Activated CD8-positive, alpha-beta T cell treated with anti-CD3 and anti-CD28 coated beads for 36 hours (primary cell): ENCODE measurements around the gene TAAR5. TPM values are rescaled to one million over a fixed set of nuclear protein-coding genes. Genes with fewer than 3 reads are reported as not detected.

Experiments
- ATAC-seq: fragments of 200-7000 bp; cut with Tn5 transposase; one replicate; pipeline ENCODE4 v1.10.0; 2021; ENCODE audit warnings: mild to moderate bottlenecking, moderate library complexity
- CTCF ChIA-PET: fragments of 350-600 bp; sonication (Branson Sonifier 250); formaldehyde crosslinking; loops from one replicate; lab custom pipeline; 2021; ENCODE audit warnings: antibody characterized with exemption; lab: Charles Lee
- POLR2A ChIA-PET: fragments of 350-600 bp; sonication (Branson Sonifier 250); formaldehyde crosslinking; loops from one replicate; lab custom pipeline; 2021; ENCODE audit warnings: antibody characterized with exemption; lab: Charles Lee
- DNase-seq: peaks from one replicate; pipeline ENCODE4 v3.0.0-alpha.2; 2020
- H3K27ac Mint-ChIP-seq: one replicate; pipeline ENCODE4 v1.8.0; 2021; ENCODE audit warnings: mild to moderate bottlenecking, mixed read lengths
- H3K27me3 Mint-ChIP-seq: one replicate; pipeline ENCODE4 v1.8.0; 2021; ENCODE audit warnings: mixed read lengths
- H3K36me3 Mint-ChIP-seq: one replicate; pipeline ENCODE4 v1.8.0; 2021; ENCODE audit warnings: low read depth, mixed read lengths
- H3K4me1 Mint-ChIP-seq: one replicate; pipeline ENCODE4 v1.8.0; 2021; ENCODE audit warnings: low read depth, mixed read lengths
- H3K4me3 Mint-ChIP-seq: one replicate; pipeline ENCODE4 v1.8.0; 2021; ENCODE audit warnings: mild to moderate bottlenecking, moderate library complexity, mixed read lengths
- H3K9me3 Mint-ChIP-seq: one replicate; pipeline ENCODE4 v1.8.0; 2021; ENCODE audit warnings: mixed read lengths
- intact Hi-C: fragments of 100-400 bp; cut with micrococcal nuclease; formaldehyde crosslinking; loops from one replicate; pipeline ENCODE4 v1.10.0; 2022
- total RNA-seq, 2 experiments: library from RNA; stranded (reverse); gene quantifications; one replicate each; pipeline ENCODE4 v1.2.3, GENCODE V29; 2021
- TF ChIP-seq, protein P1 (sequence below): fragments of 200-600 bp; IDR thresholded peaks from one replicate; pipeline ENCODE4 v1.8.0; 2022; ENCODE audit warnings: antibody characterized with exemption, mild to moderate bottlenecking

Gene TAAR5
- total RNA-seq, 2 experiments from 2014 or later: not detected

GRCh38 chr6:132596201-132596600 is 6.7 kb upstream of the TAAR5 start:
- H3K27me3 Mint-ChIP-seq: peaks cover 23% of the 10 kb centered on the region
- H3K4me3 Mint-ChIP-seq: no peak overlapping the region
- H3K4me1 Mint-ChIP-seq: no peaks in the 10 kb centered on the region
- ChIA-PET POLR2A (no interaction called here), CTCF (no interaction called here)
- no peaks in the 10 kb centered on the region for H3K9me3 Mint-ChIP-seq
- no peak for ATAC-seq
- no peak overlapping the region for H3K27ac Mint-ChIP-seq
- TF ChIP-seq, protein P1, sequence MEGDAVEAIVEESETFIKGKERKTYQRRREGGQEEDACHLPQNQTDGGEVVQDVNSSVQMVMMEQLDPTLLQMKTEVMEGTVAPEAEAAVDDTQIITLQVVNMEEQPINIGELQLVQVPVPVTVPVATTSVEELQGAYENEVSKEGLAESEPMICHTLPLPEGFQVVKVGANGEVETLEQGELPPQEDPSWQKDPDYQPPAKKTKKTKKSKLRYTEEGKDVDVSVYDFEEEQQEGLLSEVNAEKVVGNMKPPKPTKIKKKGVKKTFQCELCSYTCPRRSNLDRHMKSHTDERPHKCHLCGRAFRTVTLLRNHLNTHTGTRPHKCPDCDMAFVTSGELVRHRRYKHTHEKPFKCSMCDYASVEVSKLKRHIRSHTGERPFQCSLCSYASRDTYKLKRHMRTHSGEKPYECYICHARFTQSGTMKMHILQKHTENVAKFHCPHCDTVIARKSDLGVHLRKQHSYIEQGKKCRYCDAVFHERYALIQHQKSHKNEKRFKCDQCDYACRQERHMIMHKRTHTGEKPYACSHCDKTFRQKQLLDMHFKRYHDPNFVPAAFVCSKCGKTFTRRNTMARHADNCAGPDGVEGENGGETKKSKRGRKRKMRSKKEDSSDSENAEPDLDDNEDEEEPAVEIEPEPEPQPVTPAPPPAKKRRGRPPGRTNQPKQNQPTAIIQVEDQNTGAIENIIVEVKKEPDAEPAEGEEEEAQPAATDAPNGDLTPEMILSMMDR: no peak
- no peaks in the 10 kb centered on the region for H3K36me3 Mint-ChIP-seq
- DNase-seq: no peak
- intact Hi-C loops: no loop called here

- Mint-ChIP-seq H3K36me3 (no peaks in the 10 kb centered on the region), H3K9me3 (no peaks in the 10 kb centered on the region), H3K27me3 (peaks cover 16% of the 10 kb centered on the region), H3K4me3 (no peak overlapping the region), H3K4me1 (no peaks in the 10 kb centered on the region), H3K27ac (no peak overlapping the region)
- DNase-seq: no peak
- ATAC-seq: no peak
- ChIA-PET CTCF (no interaction called here), POLR2A (no interaction called here)
- intact Hi-C loops: no loop called here
- TF ChIP-seq, protein P1: no peak
Measured at GRCh38 chr6:132592855-132593254, 3.3 kb upstream of the TAAR5 start.

- Mint-ChIP-seq H3K4me1 (no peaks in the 10 kb centered on the region), H3K27me3 (peaks cover 14% of the 10 kb centered on the region), H3K9me3 (no peaks in the 10 kb centered on the region), H3K4me3 (no peak overlapping the region), H3K27ac (no peak overlapping the region), H3K36me3 (no peaks in the 10 kb centered on the region)
- TF ChIP-seq, protein P1: no peak
- intact Hi-C loops: no loop called here
- DNase-seq: no peak
- ChIA-PET CTCF (no interaction called here), POLR2A (no interaction called here)
- no peak for ATAC-seq
Measured at GRCh38 chr6:132590362-132590761, 821 bp upstream of the TAAR5 start.

- TF ChIP-seq, protein P1: no peak
- ATAC-seq: no peak
- no peaks in the 10 kb centered on the region for H3K4me1 Mint-ChIP-seq
- no peaks in the 10 kb centered on the region for H3K9me3 Mint-ChIP-seq
- intact Hi-C loops: no loop called here
- H3K27me3 Mint-ChIP-seq: peaks cover 6% of the 10 kb centered on the region
- no peak for DNase-seq
- CTCF ChIA-PET: no interaction called here
- H3K4me3 Mint-ChIP-seq: no peak overlapping the region
- H3K27ac Mint-ChIP-seq: no peak overlapping the region
- POLR2A ChIA-PET: no interaction called here
- no peaks in the 10 kb centered on the region for H3K36me3 Mint-ChIP-seq
Measured at GRCh38 chr6:132587424-132587823, 2.1 kb downstream of the TAAR5 start.

GRCh38 chr6:132584698-132585097 is 4.8 kb downstream of the TAAR5 start:
- ChIA-PET POLR2A (no interaction called here), CTCF (no interaction called here)
- no peak for ATAC-seq
- no peak for DNase-seq
- no peaks in the 10 kb centered on the region for H3K4me1 Mint-ChIP-seq
- H3K27ac Mint-ChIP-seq: no peak overlapping the region
- TF ChIP-seq, protein P1: no peak
- H3K36me3 Mint-ChIP-seq: no peaks in the 10 kb centered on the region
- H3K4me3 Mint-ChIP-seq: no peak overlapping the region
- peaks cover 11% of the 10 kb centered on the region for H3K27me3 Mint-ChIP-seq
- intact Hi-C loops: no loop called here
- no peaks in the 10 kb centered on the region for H3K9me3 Mint-ChIP-seq
